Natural killer cell treated with Interleukin-12 subunit alpha and Interleukin-12 subunit beta and Interleukin-15 and Interleukin-18, amount 100 ng/mL, for 72 hours (primary cell): Measurements from ENCODE around the gene MAPK8. TPM values are rescaled to one million over a fixed set of nuclear protein-coding genes. Genes with fewer than 3 reads are reported as not detected.

Experiments used
- ATAC-seq, 2 donors: fragments of 150-1000 bp; cut with Tn5 transposase in 1 of 2; sonication (Bioruptor Pico), chemical (Tn5 transposase) in 1 of 2; 2 replicates each; pipeline ENCODE4 v1.10.0; 2021
- DNase-seq: peaks from one replicate; pipeline ENCODE4 v3.0.0; 2022; ENCODE audit warnings: low spot score
- H3K27ac Mint-ChIP-seq, 2 donors: 1 replicate in 1 of 2; 2 replicates in 1 of 2; pipeline ENCODE4 v1.8.0; 2022; ENCODE audit warnings: mixed read lengths in 2 of 2, mild to moderate bottlenecking in 1 of 2, moderate library complexity in 1 of 2
- H3K27me3 Mint-ChIP-seq, 2 donors: 1 replicate in 1 of 2; 2 replicates in 1 of 2; pipeline ENCODE4 v1.8.0; 2022; ENCODE audit warnings: mixed read lengths in 2 of 2
- H3K36me3 Mint-ChIP-seq: one replicate; pipeline ENCODE4 v1.8.0; 2022; ENCODE audit warnings: mixed read lengths
- H3K4me1 Mint-ChIP-seq, 2 donors: 1 replicate in 1 of 2; 2 replicates in 1 of 2; pipeline ENCODE4 v1.8.0; 2022; ENCODE audit warnings: low read depth in 2 of 2, mixed read lengths in 2 of 2, mild to moderate bottlenecking in 1 of 2
- H3K4me3 Mint-ChIP-seq: one replicate; pipeline ENCODE4 v1.8.0; 2022; ENCODE audit warnings: mixed read lengths
- H3K9me3 Mint-ChIP-seq: 2 replicates; pipeline ENCODE4 v1.8.0; 2022; ENCODE audit warnings: mixed read lengths
- total RNA-seq, 2 donors: library from RNA; stranded (reverse); gene quantifications; one replicate each; pipeline ENCODE4 v1.2.3, GENCODE V29; 2022

Gene MAPK8
- total RNA-seq, 2 donors from 2014 or later = 43.1 to 79.9 TPM

GRCh38 chr10:48477616-48478015 is 171.1 kb downstream of the MAPK8 start:
- H3K27ac Mint-ChIP-seq = no peak overlapping the region
- no peaks in the 10 kb centered on the region for H3K36me3 Mint-ChIP-seq
- no peak for ATAC-seq
- H3K27me3 Mint-ChIP-seq = peaks cover 18 to 20% of the 10 kb centered on the region in 2 donors
- no peaks in the 10 kb centered on the region for H3K4me1 Mint-ChIP-seq
- DNase-seq = no peak
- H3K9me3 Mint-ChIP-seq = no peaks in the 10 kb centered on the region
- H3K4me3 Mint-ChIP-seq = no peak overlapping the region

DNA sequence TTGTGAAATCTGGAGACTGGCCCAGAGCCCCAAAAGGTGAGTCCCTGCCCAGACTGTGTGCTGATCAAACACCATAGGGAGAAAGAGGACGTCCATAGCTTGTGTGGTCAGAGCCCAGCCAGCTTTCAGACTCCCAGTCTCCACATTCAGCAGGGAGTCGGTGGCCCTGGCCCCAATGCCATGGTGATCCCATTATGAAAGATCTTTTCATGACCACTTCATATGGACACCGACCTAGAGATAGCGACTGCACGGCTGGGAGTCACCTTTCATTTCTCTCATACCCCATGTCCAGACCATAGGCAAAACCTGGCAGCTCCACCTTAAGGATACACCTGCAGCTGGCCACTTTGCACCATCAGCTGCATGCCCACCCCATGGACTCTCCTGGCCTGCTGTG is 172.0 kb downstream of the MAPK8 start:
- Mint-ChIP-seq H3K4me3 (no peak overlapping the region), H3K9me3 (no peaks in the 10 kb centered on the region), H3K27ac (no peak overlapping the region), H3K27me3 (peaks cover 20 to 25% of the 10 kb centered on the region in 2 donors), H3K36me3 (no peaks in the 10 kb centered on the region), H3K4me1 (no peaks in the 10 kb centered on the region)
- no peak for DNase-seq
- peak in 1 of 2 donors; percentile 42 for ATAC-seq

GRCh38 chr10:48478980-48479811 is 172.7 kb downstream of the MAPK8 start:
- Mint-ChIP-seq H3K36me3 (no peaks in the 10 kb centered on the region), H3K27me3 (peaks cover 20 to 31% of the 10 kb centered on the region in 2 donors), H3K9me3 (no peaks in the 10 kb centered on the region), H3K4me3 (no peak overlapping the region), H3K4me1 (no peaks in the 10 kb centered on the region), H3K27ac (no peak overlapping the region)
- DNase-seq = no peak
- ATAC-seq = peak in 1 of 2 donors; percentile 21

GRCh38 chr10:48480397-48481374 is 174.2 kb downstream of the MAPK8 start:
- Mint-ChIP-seq H3K9me3 (no peaks in the 10 kb centered on the region), H3K4me3 (no peak overlapping the region), H3K27me3 (peaks cover 14 to 29% of the 10 kb centered on the region in 2 donors), H3K4me1 (no peaks in the 10 kb centered on the region), H3K27ac (no peak overlapping the region), H3K36me3 (no peaks in the 10 kb centered on the region)
- ATAC-seq = peak; percentile 17 to 40
- DNase-seq = no peak

DNA sequence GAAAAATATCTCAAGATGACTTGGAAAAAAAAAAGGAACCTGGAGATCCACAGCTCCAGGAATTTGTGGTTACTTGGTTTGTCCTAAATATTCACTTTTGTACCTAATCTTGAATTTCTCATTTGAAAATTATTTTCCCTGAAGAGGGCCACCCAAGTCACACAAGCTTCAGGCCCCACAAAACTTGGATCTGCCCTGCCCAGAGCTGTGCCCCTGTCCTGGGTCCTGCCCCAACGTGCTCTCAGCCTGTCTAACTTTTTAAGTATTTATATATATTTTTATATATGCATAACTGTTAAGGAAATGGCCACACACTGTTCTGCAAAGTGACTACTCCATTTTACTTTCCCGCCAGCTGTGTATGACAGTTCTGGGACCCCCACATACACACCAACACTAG is 174.9 kb downstream of the MAPK8 start:
- DNase-seq (no peak), ATAC-seq (no peak)
- H3K9me3 Mint-ChIP-seq = no peaks in the 10 kb centered on the region
- H3K27me3 Mint-ChIP-seq = peaks cover 10 to 29% of the 10 kb centered on the region in 2 donors
- no peak overlapping the region for H3K4me3 Mint-ChIP-seq
- no peaks in the 10 kb centered on the region for H3K4me1 Mint-ChIP-seq
- no peaks in the 10 kb centered on the region for H3K36me3 Mint-ChIP-seq
- no peak overlapping the region for H3K27ac Mint-ChIP-seq

- H3K4me1 Mint-ChIP-seq = no peaks in the 10 kb centered on the region
- H3K36me3 Mint-ChIP-seq = no peaks in the 10 kb centered on the region
- ATAC-seq = no peak
- no peak overlapping the region for H3K27ac Mint-ChIP-seq
- H3K9me3 Mint-ChIP-seq = no peaks in the 10 kb centered on the region
- peaks cover 13 to 35% of the 10 kb centered on the region in 2 donors for H3K27me3 Mint-ChIP-seq
- H3K4me3 Mint-ChIP-seq = no peak overlapping the region
- no peak for DNase-seq
These were observed 175.7 kb downstream of the MAPK8 start for GRCh38 chr10:48482207-48482606.

- H3K27me3 Mint-ChIP-seq = peaks cover 12 to 46% of the 10 kb centered on the region in 2 donors
- H3K4me1 Mint-ChIP-seq = no peaks in the 10 kb centered on the region
- no peak overlapping the region for H3K27ac Mint-ChIP-seq
- no peaks in the 10 kb centered on the region for H3K9me3 Mint-ChIP-seq
- H3K36me3 Mint-ChIP-seq = no peaks in the 10 kb centered on the region
- H3K4me3 Mint-ChIP-seq = no peak overlapping the region
- ATAC-seq (no peak), DNase-seq (no peak)
These were observed 178.4 kb downstream of the MAPK8 start for GRCh38 chr10:48484911-48485310.

GRCh38 chr10:48485711-48486110 is 179.2 kb downstream of the MAPK8 start:
- H3K9me3 Mint-ChIP-seq = no peaks in the 10 kb centered on the region
- H3K4me1 Mint-ChIP-seq = no peaks in the 10 kb centered on the region
- H3K27ac Mint-ChIP-seq = no peak overlapping the region
- peaks cover 14 to 49% of the 10 kb centered on the region in 2 donors for H3K27me3 Mint-ChIP-seq
- no peak overlapping the region for H3K4me3 Mint-ChIP-seq
- H3K36me3 Mint-ChIP-seq = no peaks in the 10 kb centered on the region
- no peak for ATAC-seq
- no peak for DNase-seq

GRCh38 chr10:48487244-48487643 is 180.8 kb downstream of the MAPK8 start:
- Mint-ChIP-seq H3K4me1 (no peaks in the 10 kb centered on the region), H3K36me3 (no peaks in the 10 kb centered on the region), H3K9me3 (no peaks in the 10 kb centered on the region), H3K27me3 (peaks cover 20 to 57% of the 10 kb centered on the region in 2 donors), H3K4me3 (no peak overlapping the region), H3K27ac (no peak overlapping the region)
- no peak for DNase-seq
- ATAC-seq = no peak

Other genes starting within 250 kb of the MAPK8 start
- not detected for gene FRMPD2, start 32.0 kb upstream of the MAPK8 start, total RNA-seq